Stomach (tissue), 4 donors: ENCODE data around the gene TRABD2B.

Experiments used
- POLR2AphosphoS5 ChIP-seq, 3 donors: sonication (generic); formaldehyde crosslinking; IDR thresholded peaks; one replicate each; pipeline ENCODE4 v1.6.1; 2016; ENCODE audit warnings: antibody characterized with exemption in 3 of 3
- TF ChIP-seq, protein P1 (sequence below), 7 experiments: fragments of 450-650 bp in 4 of 7; fragments of 200-600 bp in 3 of 7; sonication (generic) in 3 of 7; IDR thresholded peaks; one replicate each; pipeline ENCODE4 v1.5.1; 2016 to 2019; ENCODE audit warnings: antibody characterized with exemption in 7 of 7, control low read depth in 2 of 7, mild to moderate bottlenecking in 1 of 7

- TF ChIP-seq, protein P1, sequence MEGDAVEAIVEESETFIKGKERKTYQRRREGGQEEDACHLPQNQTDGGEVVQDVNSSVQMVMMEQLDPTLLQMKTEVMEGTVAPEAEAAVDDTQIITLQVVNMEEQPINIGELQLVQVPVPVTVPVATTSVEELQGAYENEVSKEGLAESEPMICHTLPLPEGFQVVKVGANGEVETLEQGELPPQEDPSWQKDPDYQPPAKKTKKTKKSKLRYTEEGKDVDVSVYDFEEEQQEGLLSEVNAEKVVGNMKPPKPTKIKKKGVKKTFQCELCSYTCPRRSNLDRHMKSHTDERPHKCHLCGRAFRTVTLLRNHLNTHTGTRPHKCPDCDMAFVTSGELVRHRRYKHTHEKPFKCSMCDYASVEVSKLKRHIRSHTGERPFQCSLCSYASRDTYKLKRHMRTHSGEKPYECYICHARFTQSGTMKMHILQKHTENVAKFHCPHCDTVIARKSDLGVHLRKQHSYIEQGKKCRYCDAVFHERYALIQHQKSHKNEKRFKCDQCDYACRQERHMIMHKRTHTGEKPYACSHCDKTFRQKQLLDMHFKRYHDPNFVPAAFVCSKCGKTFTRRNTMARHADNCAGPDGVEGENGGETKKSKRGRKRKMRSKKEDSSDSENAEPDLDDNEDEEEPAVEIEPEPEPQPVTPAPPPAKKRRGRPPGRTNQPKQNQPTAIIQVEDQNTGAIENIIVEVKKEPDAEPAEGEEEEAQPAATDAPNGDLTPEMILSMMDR (IDR thresholded peaks at IDR 0.05): no peak
- no peak for TF ChIP-seq POLR2AphosphoS5 (IDR thresholded peaks at IDR 0.05)
Measured at GRCh38 chr1:47950471-47950870, 46.7 kb downstream of the TRABD2B start.
